Erythroblast (primary cell): ENCODE measurements around the gene PRR5.

ENCODE experiments used
- GATA1 ChIP-seq: IDR thresholded peaks from 2 replicates; pipeline ENCODE4 v1.6.1; 2011; ENCODE audit warnings: low read depth, mild to moderate bottlenecking, control low read depth, low read length, moderate library complexity
- POLR2A ChIP-seq: IDR thresholded peaks from 2 replicates; pipeline ENCODE4 v1.6.1; 2011; ENCODE audit warnings: mild to moderate bottlenecking, low read length

DNA sequence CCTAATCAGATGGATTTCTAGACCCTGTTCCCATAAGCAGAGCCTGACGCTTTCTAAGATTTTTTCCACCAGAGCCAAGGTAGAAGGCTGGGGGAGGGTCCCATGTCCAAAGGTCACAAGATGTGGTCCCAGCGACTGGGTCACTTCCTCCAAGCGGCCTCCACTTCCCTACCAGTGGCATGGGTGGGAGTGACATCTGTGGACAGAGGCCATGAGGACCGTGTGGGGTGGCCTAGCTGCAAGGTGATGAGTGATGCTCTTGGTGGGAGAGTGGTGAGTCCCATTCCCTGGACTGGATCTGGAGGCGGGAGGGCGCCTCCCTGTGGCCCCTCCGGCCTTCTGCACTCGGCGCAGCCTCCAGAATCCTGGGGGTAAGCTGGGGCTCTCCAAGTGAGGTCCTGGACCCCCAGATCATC, 32.4 kb upstream of the PRR5 start:
- TF ChIP-seq POLR2A, result no peak
- no peak for TF ChIP-seq GATA1
